CMK (cell line): ENCODE results near the gene P3H3.

Source experiments
- DNase-seq: peaks from one replicate; pipeline ENCODE4 v3.0.0-alpha.2; 2010; ENCODE audit warnings: low read depth

The P3H3 gene

GRCh38 chr12:6807170-6807569 is 21.0 kb upstream of the P3H3 start:
- DNase-seq, result no peak

GRCh38 chr12:6809056-6809455 is 19.2 kb upstream of the P3H3 start:
- no peak for DNase-seq

GRCh38 chr12:6810758-6811157 is 17.4 kb upstream of the P3H3 start:
- DNase-seq, result no peak

GRCh38 chr12:6813363-6813762 is 14.8 kb upstream of the P3H3 start:
- DNase-seq, result no peak

GRCh38 chr12:6816598-6816997 is 11.6 kb upstream of the P3H3 start:
- DNase-seq, result no peak

- no peak for DNase-seq
Observed at GRCh38 chr12:6817098-6817497, 11.1 kb upstream of the P3H3 start.

GRCh38 chr12:6817662-6818157 is 10.5 kb upstream of the P3H3 start:
- no peak for DNase-seq

- DNase-seq, result no peak
Observed at GRCh38 chr12:6818222-6818621, 10.0 kb upstream of the P3H3 start.

- no peak for DNase-seq
Observed at GRCh38 chr12:6818645-6819044, 9.6 kb upstream of the P3H3 start.

- DNase-seq, result no peak
Observed at GRCh38 chr12:6819106-6820030, 8.8 kb upstream of the P3H3 start.

- DNase-seq, result no peak
Observed at GRCh38 chr12:6820166-6820565, 8.0 kb upstream of the P3H3 start.

- no peak for DNase-seq
Observed at GRCh38 chr12:6821591-6822425, 6.4 kb upstream of the P3H3 start, which contains the start of gene GPR162. TSS of gene GPR162 (plus strand) at chr12:6821821. CDS start at chr12:6823899, 2,078 bp downstream.

- no peak for DNase-seq
Observed at GRCh38 chr12:6822426-6823135, 5.6 kb upstream of the P3H3 start.

- no peak for DNase-seq
Observed at GRCh38 chr12:6823182-6824084, 4.8 kb upstream of the P3H3 start.

GRCh38 chr12:6824085-6824775 is 4.0 kb upstream of the P3H3 start:
- no peak for DNase-seq

GRCh38 chr12:6824901-6825381 is 3.3 kb upstream of the P3H3 start:
- no peak for DNase-seq

GRCh38 chr12:6825398-6826124 is 2.6 kb upstream of the P3H3 start:
- peak; percentile 72 for DNase-seq

- DNase-seq, result no peak
Observed at GRCh38 chr12:6826125-6826733, 2.0 kb upstream of the P3H3 start.
